GM19397 (cell line): Measurements from ENCODE around the gene KCNQ4.

Experiments used
- ATAC-seq: cut with Tn5 transposase; IDR thresholded peaks from one replicate; pipeline ENCODE4 v1.9.1; 2021; ENCODE audit warnings: mild to moderate bottlenecking, moderate library complexity; ENCODE audit not compliant: unreplicated experiment

KCNQ4 gene

DNA sequence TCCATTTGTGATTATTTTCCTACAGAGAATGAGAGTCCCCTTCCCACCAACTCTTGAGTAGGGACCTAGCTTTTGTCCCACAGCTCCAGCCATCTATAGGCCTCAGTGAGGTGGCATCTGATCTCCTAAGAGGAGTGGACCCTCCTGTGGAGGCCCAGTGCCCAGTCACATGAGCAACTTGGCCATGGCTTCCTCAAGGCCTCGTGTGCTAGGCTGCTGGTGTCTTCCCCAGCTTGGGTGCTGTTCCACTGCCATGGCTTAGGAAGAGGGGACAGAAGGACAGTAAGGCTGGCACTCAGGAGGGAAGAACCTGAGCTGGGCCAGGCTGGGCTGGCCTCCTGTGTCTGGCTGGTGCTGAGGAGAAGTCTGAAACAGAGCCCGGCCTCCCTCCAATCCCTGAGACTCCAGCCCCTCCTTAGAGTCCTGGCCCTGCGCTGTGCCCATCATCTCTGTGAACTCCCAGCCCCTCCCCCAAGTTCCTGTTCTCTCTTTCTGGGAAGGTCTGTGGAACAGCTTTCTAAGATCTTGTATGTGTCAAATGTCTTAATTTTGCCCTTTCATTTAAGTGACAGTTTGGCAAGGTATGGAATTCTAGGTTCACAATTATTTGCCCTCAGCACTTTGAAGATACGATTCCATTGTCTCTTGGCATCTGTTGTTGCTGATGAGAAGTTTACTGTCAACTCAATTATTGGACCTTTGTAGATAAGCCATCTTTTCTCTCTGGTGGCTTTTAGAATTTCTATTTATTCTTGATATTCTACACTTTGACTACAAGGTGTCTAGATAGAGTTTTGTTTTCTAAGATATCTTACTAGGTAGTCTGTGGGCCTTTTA lies 7.1 kb upstream of the KCNQ4 start:
- no peak for ATAC-seq

DNA sequence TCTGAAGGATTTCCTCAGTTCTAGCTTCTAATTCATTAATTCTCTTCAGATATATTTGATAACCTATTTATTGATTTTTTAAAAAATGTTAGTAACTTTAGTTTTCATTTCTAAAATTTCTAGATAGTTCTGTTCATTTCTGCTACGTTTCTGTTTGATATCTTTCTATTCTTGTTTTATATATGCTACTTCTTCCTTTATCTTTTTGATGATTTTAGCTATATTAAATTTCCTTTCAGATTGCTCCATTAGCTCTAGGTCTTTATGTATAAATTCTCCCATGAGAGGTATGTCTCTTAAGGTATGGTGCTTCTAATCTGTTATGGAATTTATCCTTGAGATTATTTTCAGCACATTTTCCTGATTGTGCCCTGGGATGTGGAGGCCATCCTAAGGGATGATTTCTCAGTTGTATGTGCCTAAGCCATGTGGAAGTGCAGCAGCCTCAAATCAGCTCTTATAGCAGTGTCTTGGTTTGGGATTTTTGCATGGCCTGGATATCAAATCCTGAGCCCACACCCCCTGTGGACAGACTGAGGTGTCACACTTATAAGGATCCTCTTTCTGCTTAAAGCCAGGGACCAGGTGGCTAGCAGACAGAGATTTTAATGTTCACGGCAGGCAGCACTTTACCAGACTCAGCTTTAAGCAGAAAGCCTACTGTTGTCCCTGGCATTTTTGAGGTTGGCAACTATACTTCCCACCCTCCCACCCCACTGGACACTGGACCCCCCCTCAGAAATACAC lies 6.2 kb upstream of the KCNQ4 start:
- ATAC-seq: no peak

- ATAC-seq: no peak
Observed at GRCh38 chr1:40780678-40781607, 2.6 kb upstream of the KCNQ4 start.

DNA sequence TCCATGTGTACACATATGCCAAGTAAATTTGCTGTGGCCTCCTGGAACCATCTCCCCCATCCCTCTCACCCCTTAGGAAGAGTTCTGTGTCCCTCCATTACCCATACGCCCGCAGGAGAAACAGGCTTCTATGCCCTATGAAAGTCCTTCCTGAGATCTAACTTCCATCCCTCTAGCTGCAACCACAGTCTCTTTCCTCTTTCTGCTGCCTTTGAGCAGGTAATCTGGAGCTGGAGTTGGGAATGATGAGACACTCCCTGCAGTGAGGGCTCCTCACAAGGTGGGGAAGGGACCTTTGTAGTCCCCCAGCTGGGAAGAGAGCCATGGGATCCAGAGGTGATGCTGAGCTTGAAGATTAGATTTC lies 2.0 kb upstream of the KCNQ4 start:
- no peak for ATAC-seq

GRCh38 chr1:40782371-40782956 lies 1.1 kb upstream of the KCNQ4 start:
- ATAC-seq: no peak

GRCh38 chr1:40784141-40784770 lies 669 bp downstream of the KCNQ4 start:
- ATAC-seq: no peak

DNA sequence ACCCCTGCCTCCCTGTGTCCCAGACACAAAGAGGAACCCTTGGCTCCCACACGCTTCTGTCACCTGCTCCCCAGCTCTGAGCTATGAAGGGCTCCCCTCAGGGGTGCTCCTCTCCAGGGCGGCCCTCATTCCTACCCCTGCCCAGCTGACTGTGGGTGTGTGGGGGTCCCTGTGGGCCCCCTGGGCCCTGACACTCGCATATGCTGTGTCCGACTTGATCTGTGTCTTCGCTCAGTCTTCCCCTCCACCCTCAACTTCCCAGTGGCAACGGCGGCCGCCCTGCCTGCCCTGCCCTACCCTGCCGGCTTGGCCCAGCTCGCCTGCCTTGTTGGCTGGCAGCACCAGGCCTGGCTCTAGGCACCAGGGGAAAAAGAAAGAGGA lies 1.2 kb downstream of the KCNQ4 start:
- no peak for ATAC-seq

GRCh38 chr1:40785446-40785845 lies 1.9 kb downstream of the KCNQ4 start:
- ATAC-seq: no peak

- ATAC-seq: no peak
Observed at GRCh38 chr1:40786171-40786994, 2.8 kb downstream of the KCNQ4 start.

GRCh38 chr1:40786995-40787705 lies 3.6 kb downstream of the KCNQ4 start:
- no peak for ATAC-seq

- no peak for ATAC-seq
Observed at GRCh38 chr1:40787737-40788560, 4.4 kb downstream of the KCNQ4 start.

GRCh38 chr1:40788561-40789341 lies 5.2 kb downstream of the KCNQ4 start:
- ATAC-seq: no peak

- ATAC-seq: no peak
Observed at GRCh38 chr1:40789342-40789598, 5.7 kb downstream of the KCNQ4 start.

- no peak for ATAC-seq
Observed at GRCh38 chr1:40789661-40790430, 6.3 kb downstream of the KCNQ4 start.

DNA sequence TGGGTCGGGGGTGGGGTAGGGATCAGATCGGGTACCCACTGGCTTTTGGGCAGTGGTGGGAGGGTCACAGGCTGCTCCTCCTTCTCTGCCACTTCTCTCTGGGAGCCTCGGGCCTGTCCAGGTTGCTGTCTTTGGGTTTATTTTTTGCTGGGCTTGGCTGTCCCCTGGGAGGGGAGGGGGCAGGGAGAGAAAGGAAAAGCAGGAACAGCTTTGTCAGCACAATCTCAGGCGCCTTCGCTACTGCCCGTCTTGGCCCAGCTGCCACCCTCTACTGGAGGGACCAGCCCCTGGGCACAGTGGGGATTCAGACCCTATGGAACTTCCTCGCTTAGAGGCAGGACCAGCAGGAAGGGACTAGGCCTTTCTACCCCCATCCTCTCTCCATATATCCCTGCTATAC lies 8.4 kb downstream of the KCNQ4 start:
- ATAC-seq: no peak

DNA sequence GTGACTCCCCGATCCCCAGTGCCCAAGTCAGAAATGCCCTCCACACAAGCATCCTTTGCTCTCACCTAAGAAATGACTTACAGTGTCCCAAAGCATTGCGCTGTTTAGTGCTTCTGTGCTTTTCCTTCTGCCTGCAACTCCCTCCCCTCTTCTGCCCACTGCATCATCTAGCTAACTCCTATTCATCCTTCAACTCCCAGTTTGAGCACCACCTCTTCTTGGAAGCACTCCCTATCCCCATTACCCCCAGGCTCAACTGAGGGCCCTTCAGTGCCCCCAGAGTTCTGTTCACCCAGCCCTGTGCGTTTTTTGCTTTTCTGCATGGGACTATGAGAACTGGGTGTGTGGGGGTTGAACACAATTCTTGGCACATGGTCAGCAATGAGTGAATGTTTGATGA lies 10.0 kb downstream of the KCNQ4 start:
- no peak for ATAC-seq

DNA sequence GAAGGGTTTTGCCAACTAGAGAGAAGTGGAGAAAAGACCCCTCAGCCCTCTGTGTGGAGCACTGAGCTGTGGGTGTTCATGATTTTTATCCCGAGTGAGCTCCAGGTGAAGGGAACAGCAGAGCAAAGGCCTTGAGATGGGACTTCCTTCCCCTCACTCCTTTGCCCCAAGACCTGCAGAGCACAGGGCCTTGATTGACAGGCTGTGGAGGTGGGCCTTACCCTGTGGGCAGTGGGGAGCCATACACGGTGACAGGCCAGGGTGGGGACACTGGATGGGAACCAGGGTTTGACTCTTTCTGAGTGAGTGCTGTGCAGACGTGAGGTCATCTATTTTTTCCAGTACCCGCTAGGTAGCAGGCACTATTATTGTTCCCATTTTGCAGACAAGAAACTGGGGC lies 10.5 kb downstream of the KCNQ4 start:
- ATAC-seq: no peak
